Amniotic stem cell (primary cell): ENCODE data around the gene NOSTRIN.
"Not testable (repeated sequence)": the region's sequence is repeated elsewhere in the genome, so short reads cannot be mapped to it uniquely, and the experiment has no call there.

Source experiments
- DNase-seq: peaks from one replicate; lab custom pipeline; 2025; lab: John Stamatoyannopoulos, UW

NOSTRIN gene

DNA sequence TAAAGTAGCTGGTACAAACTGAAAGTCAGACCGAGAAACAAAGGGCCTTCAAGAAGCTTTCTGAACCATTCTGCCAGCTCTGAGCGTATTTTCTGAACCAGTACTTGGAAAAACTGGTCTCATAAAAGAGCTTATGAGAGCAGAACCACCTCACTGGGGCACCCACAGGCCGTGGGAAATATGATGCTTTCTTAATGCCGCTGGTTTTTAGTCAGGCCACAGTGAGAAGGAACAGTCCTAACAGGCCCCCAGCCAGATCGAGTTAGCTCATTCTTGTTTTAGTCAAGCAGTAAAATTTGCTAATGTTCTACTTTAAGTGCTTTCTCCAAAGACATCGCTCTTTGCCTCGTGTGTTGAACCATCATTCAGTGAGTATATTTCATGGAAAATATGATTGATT lies 12.7 kb upstream of the NOSTRIN start:
- DNase-seq: no peak

DNA sequence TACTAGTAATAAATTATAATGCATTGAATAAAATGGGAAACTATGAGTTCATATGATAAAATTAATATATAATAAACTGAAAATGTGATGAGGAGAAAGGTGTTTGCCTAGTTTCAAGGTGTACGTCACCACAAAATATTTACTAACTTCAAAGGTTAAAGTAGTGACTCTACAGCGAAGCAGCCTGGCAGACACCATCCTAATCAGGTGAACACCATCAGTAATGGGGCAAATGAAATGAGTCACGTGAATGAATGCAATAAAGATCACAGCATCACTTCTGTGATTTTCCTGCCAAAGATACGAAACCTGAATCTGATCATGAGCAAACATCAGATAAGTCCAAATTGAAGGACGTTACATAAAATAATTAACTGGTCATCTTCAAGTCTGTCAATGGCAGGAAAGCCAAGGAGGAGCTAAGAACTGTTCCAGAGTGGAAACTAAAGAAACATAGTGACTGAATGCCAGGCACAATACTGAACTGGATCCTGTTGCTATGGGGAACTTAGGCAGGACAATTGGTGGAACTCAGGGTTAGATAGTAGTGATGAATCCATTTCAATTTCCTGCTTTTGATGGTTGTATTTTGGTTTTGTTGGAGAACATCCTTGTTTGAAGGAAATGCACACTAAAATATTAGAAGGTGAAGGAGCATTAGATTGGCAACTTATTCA lies 12.1 kb upstream of the NOSTRIN start:
- no peak for DNase-seq

DNA sequence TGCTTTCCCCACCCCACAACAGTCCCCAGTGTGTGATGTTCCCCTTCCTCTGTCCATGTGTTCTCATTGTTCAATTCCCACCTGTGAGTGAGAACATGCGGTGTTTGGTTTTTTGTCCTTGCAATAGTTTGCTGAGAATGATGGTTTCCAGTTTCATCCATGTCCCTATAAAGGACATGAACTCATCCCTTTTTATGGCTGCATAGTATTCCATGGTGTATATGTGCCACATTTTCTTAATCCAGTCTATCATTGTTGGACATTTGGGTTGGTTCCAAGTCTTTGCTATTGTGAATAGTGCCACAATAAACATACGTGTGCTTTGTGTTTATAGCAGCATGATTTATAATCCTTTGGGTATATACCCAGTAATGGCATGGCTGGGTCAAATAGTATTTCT lies 11.3 kb upstream of the NOSTRIN start:
- DNase-seq: not testable (repeated sequence)

GRCh38 chr2:168793596-168793995 lies 8.8 kb upstream of the NOSTRIN start:
- DNase-seq: no peak

DNA sequence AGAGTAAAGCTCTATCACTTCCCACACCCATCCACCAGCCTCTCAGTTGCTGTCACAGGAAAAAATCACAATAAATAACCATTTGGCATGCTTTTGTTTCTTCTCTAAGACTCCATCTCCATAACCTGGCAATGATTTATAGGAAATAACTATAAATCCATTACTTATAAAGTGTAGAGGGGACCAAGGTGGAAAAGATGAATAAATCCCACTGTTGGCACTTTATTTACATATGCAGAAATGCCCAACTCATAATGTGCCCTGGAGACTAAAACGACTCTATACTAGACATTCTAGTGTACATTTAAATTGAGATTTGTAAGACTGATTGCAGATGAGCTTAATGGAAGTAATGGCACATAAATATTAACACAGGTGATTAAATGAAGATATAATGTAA lies 7.5 kb upstream of the NOSTRIN start:
- no peak for DNase-seq

GRCh38 chr2:168796090-168796577 lies 6.3 kb upstream of the NOSTRIN start:
- DNase-seq: no peak

DNA sequence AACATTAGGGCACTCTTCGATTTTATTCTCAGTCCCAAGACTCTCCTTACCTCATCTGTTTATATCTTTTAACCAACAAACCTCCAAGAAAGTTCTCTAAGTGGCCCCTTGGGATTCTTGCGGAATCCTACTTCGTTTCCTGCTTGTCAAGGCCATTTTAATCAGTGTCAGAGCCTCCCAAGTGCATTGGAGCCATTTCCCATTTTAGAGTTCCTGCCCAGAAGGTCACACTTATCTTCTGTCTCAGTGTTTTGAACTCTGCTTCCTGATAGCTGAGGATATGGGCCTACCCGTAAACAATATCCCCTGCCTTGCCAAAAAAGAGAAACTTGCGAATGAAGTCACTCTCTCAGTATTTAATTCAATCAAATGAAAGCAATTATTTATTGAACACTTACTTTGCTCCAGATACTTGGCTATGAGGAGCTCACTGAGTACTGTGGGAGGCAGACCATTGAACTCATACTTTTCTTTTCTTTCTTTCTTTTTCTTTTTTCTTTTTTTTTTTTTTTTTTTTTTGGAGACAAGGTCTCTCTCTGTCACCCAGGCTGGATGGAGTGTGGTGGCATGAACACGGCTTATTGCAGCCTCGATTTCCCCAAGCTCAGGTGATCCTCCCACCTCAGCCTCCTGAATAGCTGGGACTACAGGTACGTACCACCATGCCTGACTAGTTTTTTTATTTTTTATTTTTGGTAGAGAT lies 5.7 kb upstream of the NOSTRIN start:
- DNase-seq: no peak

DNA sequence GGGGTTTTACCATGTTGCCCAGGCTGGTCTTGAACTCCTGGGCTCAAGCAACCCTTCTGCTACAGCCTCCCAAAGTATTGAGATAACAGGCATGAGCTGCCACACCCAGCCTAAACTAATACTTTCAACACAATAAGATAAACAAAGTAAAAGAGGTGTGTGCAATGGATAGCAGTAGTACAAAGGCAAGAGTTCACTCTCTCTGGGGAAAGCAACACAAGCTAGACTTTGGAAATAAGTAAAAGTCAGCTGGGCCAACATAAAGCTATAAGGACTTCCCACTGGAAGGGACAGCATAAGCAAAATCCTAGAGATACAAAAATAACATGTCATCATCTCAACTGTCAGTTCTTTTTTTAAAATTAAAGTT lies 5.2 kb upstream of the NOSTRIN start:
- DNase-seq: no peak

DNA sequence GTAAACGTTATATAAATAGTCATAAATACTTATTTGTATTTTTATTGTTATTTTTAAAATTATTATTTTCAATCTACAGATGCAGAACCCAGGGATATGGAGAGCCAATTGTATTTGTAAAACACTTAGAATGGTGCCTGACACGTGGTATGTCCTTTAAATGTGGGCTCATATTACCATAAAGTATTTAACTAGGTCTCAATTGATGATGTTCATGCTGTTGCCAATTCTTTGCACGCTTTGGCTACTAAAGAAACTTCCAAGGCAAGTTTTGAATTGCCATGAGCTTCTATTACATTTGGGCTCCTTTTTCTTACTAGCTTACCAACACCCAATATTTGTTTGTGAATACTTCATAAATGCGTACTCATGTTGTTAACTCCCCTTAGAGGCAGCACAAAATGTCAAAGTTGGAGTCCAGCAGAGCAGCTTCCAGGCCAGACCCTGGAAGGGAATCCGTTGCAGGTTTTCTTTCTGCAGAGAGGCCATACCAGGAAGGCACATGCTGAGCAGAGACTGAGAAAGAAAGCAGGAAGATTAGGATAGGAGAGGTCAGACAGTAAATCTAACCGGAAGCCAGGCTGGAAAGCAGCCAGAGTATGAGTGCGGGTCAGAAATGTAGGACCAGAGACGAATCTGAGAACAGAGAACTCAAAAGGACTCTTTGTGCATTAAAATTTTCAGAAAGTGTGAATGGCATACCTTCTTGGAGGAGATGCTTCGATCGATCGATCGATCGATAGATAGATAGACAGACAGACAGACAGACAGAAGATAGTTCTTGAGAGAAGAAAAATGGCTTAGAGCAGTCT lies 4.2 kb upstream of the NOSTRIN start:
- no peak for DNase-seq

DNA sequence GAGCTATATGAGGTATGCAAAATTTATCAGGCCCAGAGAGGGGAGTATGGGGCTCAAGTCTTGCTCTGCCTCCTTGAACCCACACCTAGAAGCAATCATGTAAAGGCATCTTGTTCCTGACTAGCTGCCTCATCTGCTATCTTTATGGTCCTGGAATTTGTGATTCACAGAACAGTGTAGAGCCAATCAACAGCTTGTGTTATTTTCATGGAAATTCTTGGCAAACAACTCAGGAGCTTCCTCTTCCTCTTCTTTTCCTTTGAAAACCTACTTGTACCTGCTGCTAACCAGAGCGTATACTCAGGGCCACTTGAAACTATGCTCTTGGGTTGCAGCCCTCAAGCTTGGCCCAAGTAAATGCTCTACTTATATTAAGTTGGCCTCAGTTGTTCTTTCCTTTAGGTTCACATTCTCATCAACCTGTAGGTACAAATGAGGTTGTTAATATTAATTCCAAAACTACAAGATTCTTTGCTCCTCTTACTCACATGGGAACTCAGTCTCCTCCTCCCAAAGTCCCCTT lies 3.5 kb upstream of the NOSTRIN start:
- no peak for DNase-seq

DNA sequence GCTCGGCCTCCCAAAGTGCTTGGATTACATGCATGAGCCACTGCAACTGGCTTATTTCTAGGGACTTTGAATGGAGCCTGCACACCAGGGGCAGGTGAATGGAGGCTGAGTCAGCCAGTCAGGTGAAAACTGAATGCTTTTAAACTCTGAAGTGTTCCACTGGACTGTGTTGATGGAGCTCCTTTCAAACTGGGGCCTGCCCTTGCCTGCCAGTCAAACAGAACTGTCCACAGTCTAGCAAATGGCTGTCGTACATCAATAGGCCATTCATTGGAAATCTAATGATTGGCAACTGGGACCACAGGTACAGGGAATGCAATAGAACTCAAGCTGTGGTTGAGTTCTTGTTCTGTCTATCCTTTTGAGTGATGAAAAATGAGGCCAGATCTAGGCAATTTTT lies 966 bp upstream of the NOSTRIN start:
- DNase-seq: no peak

GRCh38 chr2:168802859-168803725 lies 655 bp downstream of the NOSTRIN start:
- DNase-seq: no peak

DNA sequence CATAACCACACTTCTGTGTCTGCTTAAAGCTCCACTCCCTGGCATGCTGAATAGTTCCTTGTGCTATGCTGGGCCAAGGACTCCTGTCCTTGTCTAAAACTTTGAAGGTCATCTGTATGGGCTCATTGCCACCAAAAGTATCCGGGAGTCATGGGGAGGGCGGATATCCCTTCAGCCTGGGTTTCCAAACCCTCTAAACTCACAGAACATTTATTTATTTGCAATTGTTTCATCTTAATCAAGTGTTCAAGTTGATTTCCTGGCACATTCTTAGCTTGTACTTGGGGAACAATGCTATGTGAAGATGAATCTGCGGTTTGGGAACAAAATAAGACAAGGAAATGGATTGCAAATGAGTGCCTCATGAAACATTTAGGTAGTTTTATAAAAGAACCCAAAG lies 1.8 kb downstream of the NOSTRIN start:
- no peak for DNase-seq

- DNase-seq: no peak
Observed at GRCh38 chr2:168805615-168806014, 3.2 kb downstream of the NOSTRIN start.

- DNase-seq: no peak
Observed at GRCh38 chr2:168809537-168809936, 7.1 kb downstream of the NOSTRIN start.

- no peak for DNase-seq
Observed at GRCh38 chr2:168810235-168810634, 7.8 kb downstream of the NOSTRIN start.

DNA sequence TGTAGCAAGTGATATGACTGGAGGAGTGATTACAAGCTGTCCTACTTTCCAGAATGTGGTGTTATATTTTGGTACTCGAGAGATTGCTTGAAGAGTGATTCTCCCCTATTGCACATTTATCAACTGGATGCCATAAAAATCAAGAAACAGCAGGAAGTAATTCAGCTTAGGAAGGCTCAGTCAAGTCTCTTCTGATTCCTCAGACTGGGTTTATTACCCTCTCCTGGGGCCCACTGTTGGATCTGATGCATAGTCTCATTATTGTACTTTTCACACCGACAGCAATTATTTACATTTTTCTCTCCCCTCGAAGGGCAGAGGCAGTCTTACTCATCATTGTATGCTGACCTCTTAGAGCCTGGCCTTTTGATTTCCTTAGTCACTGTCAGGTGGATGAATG lies 9.3 kb downstream of the NOSTRIN start:
- DNase-seq: no peak

GRCh38 chr2:168814046-168814445 lies 11.6 kb downstream of the NOSTRIN start:
- DNase-seq: no peak

GRCh38 chr2:168814939-168815907 lies 12.8 kb downstream of the NOSTRIN start:
- no peak for DNase-seq

DNA sequence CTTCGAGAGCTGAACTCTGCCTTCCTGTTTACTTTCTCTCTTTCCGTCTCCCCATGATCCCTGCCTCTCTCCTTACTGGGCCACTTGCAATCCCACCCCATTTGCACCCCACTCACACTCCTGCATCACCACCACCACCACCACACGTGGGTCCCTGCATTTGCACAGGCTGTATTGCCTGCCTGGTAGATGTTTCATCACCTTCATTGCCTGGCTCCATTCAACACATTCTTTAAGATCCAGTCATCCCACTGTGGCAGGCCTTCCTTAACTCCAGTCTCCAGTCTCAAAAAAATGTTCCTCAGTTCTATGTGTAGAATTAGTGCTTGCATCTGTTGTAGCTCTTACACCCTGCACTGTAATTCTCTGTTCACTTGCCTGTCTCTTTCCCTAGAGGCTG lies 13.9 kb downstream of the NOSTRIN start:
- peak; percentile 20 for DNase-seq
